Heart left ventricle (tissue), 13 donors: ENCODE data around the gene PLET1.

Source experiments
- CTCF ChIP-seq, 12 donors: fragments of 200-600 bp; sonication (generic) in 4 of 12; IDR thresholded peaks; one replicate each; pipeline versions ENCODE4 v1.5.0 to v1.8.0; 2018 to 2022; ENCODE audit warnings: antibody characterized with exemption in 12 of 12, mild to moderate bottlenecking in 5 of 12
- POLR2A ChIP-seq, 2 donors: fragments of 450-650 bp; IDR thresholded peaks; one replicate each; pipeline ENCODE4 v1.6.1; 2017; ENCODE audit warnings: antibody characterized with exemption in 2 of 2, mild to moderate bottlenecking in 2 of 2, moderate library complexity in 2 of 2
- donor health status: ischemic (EF 13 %, LVEDD 7.1; RV severe dilation, severe dysfunction).
- donor health status: DM: no; HTN: yes; CAD: no.
- donor health status: DM: no; HTN: no; CAD: no.
- donor health status: ischemic (EF 25% LVEDD 6.9; RV normal size, moderate dysfunction).
- donor health status: ischemic (EF 25% LVEDD 5.7; RV mildly dilated, moderate dysfunction).
- donor health status: ischemic (EF 35%, LVEDD 5.7; RV mildly dilated, moderate dysfunction).
- donor health status: nonischemic (EF 11% LVEDD 7.7; RV severe dilation, severe dysfunction).
- donor health status: DM: yes; HTN: yes; CAD: no.
- donor health status: PGD.
- donor health status: ischemic (EF 29% LVEDD 5.4; RV normal size, mild dysfunction).
- donor health status: nonischemic (EF 23%, LVEDD 6.1; RV moderate dilation, normal function).

- TF ChIP-seq CTCF (IDR thresholded peaks at IDR 0.05) (no peak), POLR2A (IDR thresholded peaks at IDR 0.05) (no peak)
Observed at GRCh38 chr11:112267188-112267591, 6.5 kb upstream of the PLET1 start.
